Kasumi-1 (cell line): ENCODE measurements around the gene GHR.

ENCODE experiments used
- DNase-seq, 2 experiments: peaks; one replicate each; lab custom pipeline; 2025; lab: John Stamatoyannopoulos, UW

The GHR gene

DNA sequence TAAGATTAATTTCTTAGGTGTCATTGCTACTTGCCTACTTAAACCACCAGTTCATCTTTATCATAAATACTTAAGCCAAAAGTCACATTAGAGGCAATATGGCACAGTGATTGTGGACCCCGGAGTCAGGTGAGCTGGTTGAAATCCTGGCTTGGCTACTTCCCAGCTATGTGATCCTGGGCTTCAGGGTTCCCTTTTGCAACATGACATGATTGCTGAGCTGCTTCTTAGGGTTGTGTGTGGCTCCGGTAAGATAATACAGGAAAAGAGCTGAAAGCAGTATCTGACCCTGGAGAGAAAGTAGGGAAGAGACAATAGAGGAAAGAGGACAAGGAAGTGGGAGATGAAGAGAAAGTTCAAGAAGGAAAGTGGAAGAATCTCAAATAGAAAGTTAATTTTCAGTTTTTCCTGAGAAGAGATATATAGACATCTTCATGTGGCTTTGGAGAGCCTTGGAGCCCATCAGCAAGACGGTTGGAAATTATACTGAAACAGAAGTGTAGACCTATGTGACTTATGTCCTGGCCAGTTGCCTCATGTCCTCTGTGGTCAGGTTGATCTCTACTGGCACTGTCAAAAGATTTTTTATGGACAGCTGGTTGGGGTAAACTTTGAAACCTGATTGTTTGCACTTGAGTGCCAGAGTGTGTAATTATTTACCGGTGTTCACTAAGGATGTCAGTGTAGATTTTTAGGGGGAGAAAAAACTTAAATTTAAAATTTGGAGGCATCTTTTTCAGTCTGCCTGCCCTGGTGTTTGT lies 93.2 kb downstream of the GHR start:
- DNase-seq, result no peak

- no peak for DNase-seq
These were observed 93.9 kb downstream of the GHR start for GRCh38 chr5:42517164-42517563.

- no peak for DNase-seq
These were observed 95.5 kb downstream of the GHR start for GRCh38 chr5:42518595-42519221.

DNA sequence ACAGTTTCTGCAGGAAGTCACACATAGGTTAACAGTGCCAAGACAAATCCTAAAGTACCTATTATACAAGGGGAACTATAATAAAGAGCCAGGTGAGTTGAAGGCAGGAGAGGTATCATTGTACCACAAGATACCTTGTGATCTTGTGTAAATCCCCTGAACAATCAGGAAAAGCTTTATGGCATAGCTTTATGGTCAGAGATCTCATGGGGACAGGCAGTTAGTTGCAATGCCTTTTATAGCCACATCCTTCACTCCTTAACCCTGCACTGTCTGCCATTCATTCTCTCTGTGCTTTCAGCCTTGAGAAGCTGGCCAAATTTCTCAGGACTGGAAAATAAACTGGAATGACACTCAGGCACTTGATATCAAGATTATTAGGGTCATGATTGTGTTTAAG lies 97.0 kb downstream of the GHR start:
- DNase-seq, result no peak

- DNase-seq, result no peak
These were observed 97.7 kb downstream of the GHR start for GRCh38 chr5:42520957-42521356.

GRCh38 chr5:42521406-42521805 lies 98.2 kb downstream of the GHR start:
- DNase-seq, result no peak

DNA sequence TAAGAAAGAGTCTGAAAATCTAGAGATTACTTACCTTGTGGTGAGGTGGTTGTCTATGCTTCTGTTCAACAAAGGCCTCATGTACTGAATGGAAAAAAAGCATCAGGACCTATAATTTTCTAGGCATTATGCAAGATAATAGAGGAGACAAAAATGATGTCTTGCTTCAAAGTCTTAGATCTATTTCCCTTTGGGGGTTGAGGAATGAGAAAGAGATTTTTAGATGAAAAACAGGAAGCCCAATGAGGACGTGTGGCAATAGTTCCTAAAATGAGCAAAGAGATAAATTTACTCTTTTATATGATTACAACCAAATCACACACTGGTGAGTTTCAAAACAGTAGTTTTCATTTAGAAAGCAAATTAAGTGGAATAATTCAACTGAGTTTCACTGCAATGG lies 99.5 kb downstream of the GHR start:
- DNase-seq, result no peak

DNA sequence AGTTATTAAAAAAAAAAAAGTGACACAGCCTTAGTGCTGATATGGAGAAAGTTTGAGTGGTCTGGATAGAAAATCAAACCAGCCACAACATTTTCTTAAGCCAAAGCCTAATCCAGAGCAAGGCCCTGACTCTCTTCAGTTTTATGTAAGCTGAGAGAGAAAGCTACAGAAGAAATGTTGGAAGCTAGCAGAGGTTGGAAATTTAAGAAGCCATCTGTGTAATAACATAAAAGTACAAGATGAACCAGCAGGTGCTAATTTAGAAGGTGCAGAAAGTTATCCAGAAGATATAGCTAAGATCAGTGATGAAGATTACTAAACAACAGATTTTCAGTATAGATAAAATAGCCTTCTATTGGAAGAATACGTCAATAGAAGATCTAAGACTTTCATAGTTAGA lies 102.9 kb downstream of the GHR start:
- no peak for DNase-seq

DNA sequence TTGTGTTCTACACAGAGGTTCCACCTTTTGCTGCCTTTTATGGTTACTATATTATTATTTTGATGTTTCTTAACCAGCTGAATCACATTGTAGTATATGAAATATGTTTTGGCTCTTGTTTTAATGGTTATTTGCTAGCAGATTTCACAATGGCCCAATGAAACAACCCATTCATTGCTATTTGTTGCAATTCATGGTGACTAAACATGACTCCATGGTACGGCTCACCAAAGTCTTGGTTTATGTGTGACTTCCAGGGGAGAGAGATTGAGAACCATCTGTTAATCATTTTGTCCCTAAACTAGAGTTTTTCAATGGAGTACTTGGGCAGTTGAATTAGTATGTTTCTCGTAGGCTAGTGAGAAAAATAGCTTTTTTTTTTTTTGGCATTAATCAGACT lies 108.4 kb downstream of the GHR start:
- DNase-seq, result no peak

GRCh38 chr5:42542106-42542505 lies 118.9 kb downstream of the GHR start:
- no peak for DNase-seq

GRCh38 chr5:42543774-42544173 lies 120.5 kb downstream of the GHR start:
- DNase-seq, result no peak

DNA sequence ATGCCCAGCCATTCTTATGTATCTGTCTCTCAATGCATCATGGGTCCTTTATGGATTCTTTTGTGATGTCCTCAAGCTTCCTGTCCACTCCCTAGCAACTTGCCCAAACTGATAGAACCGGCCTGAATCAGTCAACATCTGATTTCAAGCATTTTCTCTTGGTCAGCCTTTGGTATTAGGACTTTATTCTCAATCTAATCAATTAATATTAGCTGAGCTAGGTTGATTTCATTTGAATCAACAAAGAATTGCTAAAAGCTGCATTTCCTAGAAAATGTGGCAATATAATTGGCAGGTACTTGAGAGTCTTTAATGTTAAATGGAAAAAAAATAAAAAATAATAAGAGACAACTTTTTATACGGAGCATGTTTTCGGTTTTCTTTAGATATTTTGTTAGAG lies 121.8 kb downstream of the GHR start:
- DNase-seq, result no peak

- no peak for DNase-seq
These were observed 123.9 kb downstream of the GHR start for GRCh38 chr5:42547141-42547540.

GRCh38 chr5:42547894-42548293 lies 124.7 kb downstream of the GHR start:
- DNase-seq, result no peak

DNA sequence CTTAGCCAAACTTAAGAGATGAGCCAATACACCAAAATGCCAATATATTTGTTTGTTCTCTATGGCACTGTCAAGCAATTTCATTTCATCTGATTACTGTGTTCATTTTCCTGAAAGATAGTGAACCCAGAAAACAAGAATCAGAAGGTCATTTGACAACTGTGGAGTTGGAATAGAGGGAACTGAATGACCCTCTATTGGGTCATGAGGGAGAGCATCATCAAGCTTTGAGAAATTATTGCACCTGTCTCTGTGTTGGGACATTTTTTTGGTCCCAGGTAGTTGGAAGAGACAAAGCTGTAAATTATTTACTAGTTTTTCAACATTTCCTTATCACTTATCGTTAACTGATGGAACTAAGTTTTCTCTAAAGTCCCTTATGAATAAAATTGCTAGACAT lies 129.4 kb downstream of the GHR start:
- DNase-seq, result no peak

DNA sequence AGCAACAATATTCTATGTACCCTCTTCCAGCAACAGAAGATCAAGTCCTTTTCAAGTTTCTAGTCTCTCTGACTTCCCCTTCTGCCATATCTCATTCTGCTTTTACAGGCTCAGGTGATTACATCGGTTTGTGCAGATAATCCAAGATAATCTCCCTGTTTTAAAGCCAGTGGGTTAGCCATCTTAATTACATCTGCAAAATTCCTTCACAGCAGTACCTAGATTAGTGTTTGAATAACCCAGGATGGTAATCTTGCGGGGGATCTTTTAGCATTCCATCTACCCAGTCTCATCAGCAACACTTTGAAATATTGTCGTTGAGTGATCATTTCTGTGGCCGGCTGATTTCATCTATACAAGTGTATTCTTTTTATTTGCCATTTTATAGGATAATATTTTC lies 130.2 kb downstream of the GHR start:
- no peak for DNase-seq

- DNase-seq, result no peak
These were observed 131.8 kb downstream of the GHR start for GRCh38 chr5:42555010-42555409.

- no peak for DNase-seq
These were observed 132.6 kb downstream of the GHR start for GRCh38 chr5:42555797-42556196.

DNA sequence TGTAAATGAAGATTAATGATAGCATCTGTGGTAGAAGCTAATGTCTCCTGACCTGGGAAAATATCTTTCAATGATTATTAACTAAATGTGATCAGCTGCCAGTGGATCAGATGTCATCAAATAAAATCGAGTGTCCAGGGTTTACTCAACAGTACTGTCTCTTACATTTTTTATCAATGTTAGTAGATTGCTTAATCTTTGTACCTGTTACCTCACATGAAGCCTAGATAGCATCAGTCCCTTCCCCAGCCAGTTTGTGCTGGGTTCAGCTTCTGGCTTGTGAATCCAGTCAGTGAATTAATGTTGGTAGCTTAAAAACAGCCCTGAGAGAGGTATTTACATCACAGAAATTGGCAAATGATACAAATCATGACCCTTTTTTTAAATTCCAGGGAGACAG lies 134.4 kb downstream of the GHR start:
- no peak for DNase-seq

- DNase-seq, result no peak
These were observed 138.4 kb downstream of the GHR start for GRCh38 chr5:42561656-42562055.

DNA sequence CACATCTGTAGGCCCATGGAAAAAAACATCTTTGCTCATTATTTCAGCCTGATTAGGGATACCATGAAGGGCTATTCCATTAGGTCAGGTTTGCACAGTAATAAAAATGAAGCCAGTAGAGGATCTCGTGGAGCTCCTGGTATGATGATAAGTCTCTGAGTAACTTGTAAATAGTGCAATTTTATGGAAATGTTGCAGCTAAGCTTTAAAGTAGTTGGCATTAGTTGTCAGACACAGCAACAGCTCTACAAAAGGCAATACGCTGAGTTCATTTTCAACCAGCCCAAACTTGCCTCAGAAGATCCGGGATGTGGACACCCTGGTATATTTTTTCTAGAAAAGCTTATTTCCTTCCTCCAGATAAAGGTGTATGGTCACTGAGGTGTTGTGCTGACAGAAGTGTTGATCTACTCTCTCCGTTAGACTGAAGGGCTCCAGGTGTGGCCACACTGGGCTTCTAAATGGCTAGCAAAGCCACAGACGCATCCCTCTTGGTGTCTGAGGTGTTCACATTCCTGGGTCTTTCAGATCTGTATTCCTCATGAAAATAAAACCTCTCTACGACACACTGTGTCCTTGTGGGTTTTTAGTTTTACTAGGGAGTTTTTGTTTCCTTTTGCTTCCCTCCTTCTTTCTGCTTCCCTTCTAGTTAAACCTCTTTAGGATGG lies 141.6 kb downstream of the GHR start:
- DNase-seq, result no peak

- DNase-seq, result no peak
These were observed 143.5 kb downstream of the GHR start for GRCh38 chr5:42566652-42567295.

DNA sequence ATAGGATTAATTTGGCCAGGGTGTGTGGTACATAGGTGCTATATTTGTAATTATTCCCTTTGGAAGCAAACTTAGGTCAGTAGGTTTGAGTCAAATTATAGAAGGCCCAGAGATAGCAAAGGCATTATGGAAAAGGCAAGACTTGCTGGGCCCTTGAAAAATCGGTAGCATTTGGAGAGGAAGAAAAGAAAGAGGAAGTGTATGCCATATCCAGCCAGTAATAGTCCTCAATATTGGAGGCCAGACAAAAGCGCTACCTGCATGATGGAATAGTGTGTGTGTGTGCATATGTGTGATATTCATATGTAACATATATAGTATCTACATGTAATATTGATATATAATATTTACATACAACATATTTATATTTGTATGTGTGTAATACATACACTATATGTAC lies 146.1 kb downstream of the GHR start:
- DNase-seq, result no peak
